HG03442 (cell line): ENCODE results near the gene EPB41L1.
A peak's percentile ranks its signal among the peaks of the same experiment; 100 is the strongest.

ENCODE experiments used
- ATAC-seq: cut with Tn5 transposase; IDR thresholded peaks from one replicate; pipeline ENCODE4 v1.9.1; 2021; ENCODE audit warnings: mild to moderate bottlenecking, moderate library complexity; ENCODE audit not compliant: unreplicated experiment

Gene EPB41L1

GRCh38 chr20:36217226-36217625, 62.7 kb downstream of the EPB41L1 start:
- no peak for ATAC-seq

GRCh38 chr20:36218380-36219064, 64.0 kb downstream of the EPB41L1 start:
- no peak for ATAC-seq

- ATAC-seq = no peak
These were observed 65.2 kb downstream of the EPB41L1 start for GRCh38 chr20:36219671-36220220.

GRCh38 chr20:36225666-36226065, 71.1 kb downstream of the EPB41L1 start:
- no peak for ATAC-seq

- no peak for ATAC-seq
These were observed 74.2 kb downstream of the EPB41L1 start for GRCh38 chr20:36228770-36229169.

GRCh38 chr20:36230019-36230418, 75.5 kb downstream of the EPB41L1 start:
- ATAC-seq = no peak

- ATAC-seq = no peak
These were observed 76.8 kb downstream of the EPB41L1 start for GRCh38 chr20:36231331-36231730.

GRCh38 chr20:36234771-36235320, 80.3 kb downstream of the EPB41L1 start:
- ATAC-seq = no peak

GRCh38 chr20:36235892-36236785, 81.6 kb downstream of the EPB41L1 start, which contains the start of gene AAR2:
TSS of gene AAR2 (plus strand) at chr20:36236478. CDS start at chr20:36239869, 3,391 bp downstream.
- peak; percentile 64 for ATAC-seq

- ATAC-seq = no peak
These were observed 82.2 kb downstream of the EPB41L1 start for GRCh38 chr20:36236786-36237121.

- ATAC-seq = no peak
These were observed 82.9 kb downstream of the EPB41L1 start for GRCh38 chr20:36237477-36237876.

- ATAC-seq = no peak
These were observed 83.6 kb downstream of the EPB41L1 start for GRCh38 chr20:36238153-36238552.

- no peak for ATAC-seq
These were observed 84.2 kb downstream of the EPB41L1 start for GRCh38 chr20:36238760-36239159.

GRCh38 chr20:36240076-36240475, 85.5 kb downstream of the EPB41L1 start:
- no peak for ATAC-seq

- ATAC-seq = no peak
These were observed 87.1 kb downstream of the EPB41L1 start for GRCh38 chr20:36241678-36242077.

GRCh38 chr20:36243726-36244125, 89.2 kb downstream of the EPB41L1 start:
- ATAC-seq = no peak

GRCh38 chr20:36246401-36246800, 91.9 kb downstream of the EPB41L1 start:
- no peak for ATAC-seq

- no peak for ATAC-seq
These were observed 94.3 kb downstream of the EPB41L1 start for GRCh38 chr20:36248836-36249235.

GRCh38 chr20:36249450-36249849, 94.9 kb downstream of the EPB41L1 start:
- no peak for ATAC-seq

GRCh38 chr20:36251426-36251825, 96.9 kb downstream of the EPB41L1 start:
- ATAC-seq = no peak

GRCh38 chr20:36252511-36252910, 98.0 kb downstream of the EPB41L1 start:
- ATAC-seq = no peak

GRCh38 chr20:36253036-36253435, 98.5 kb downstream of the EPB41L1 start:
- no peak for ATAC-seq
